Lung (tissue), 12 donors: ENCODE measurements around the gene GPR55. TPM values are rescaled to one million over a fixed set of nuclear protein-coding genes. Genes with fewer than 3 reads are reported as not detected.

Experiments
- ATAC-seq: fragments of 200-7000 bp; cut with Tn5 transposase; one replicate; pipeline ENCODE4 v1.9.1; 2020; ENCODE audit warnings: moderate number of reproducible peaks; ENCODE audit not compliant: insufficient read depth, low FRiP score
- DNase-seq, 3 donors: peaks; one replicate each; pipeline ENCODE4 v3.0.0-alpha.2; 2013 to 2017
- H3K27ac ChIP-seq, 2 donors: one replicate each; pipeline ENCODE4 v1.5.1; 2013; ENCODE audit warnings: mild to moderate bottlenecking in 2 of 2, moderate library complexity in 2 of 2, control low read depth in 1 of 2, inconsistent platforms in 1 of 2, low read depth in 1 of 2, low read length in 1 of 2
- H3K27me3 ChIP-seq, 3 donors: one replicate each; pipeline ENCODE4 v1.5.1; 2013; ENCODE audit warnings: low read length in 2 of 3; ENCODE audit not compliant: control insufficient read depth in 3 of 3, insufficient read depth in 3 of 3
- H3K36me3 ChIP-seq, 4 donors: one replicate each; pipeline ENCODE4 v1.5.1; 2013; ENCODE audit warnings: low read length in 4 of 4, mild to moderate bottlenecking in 1 of 4, moderate library complexity in 1 of 4; ENCODE audit not compliant: control insufficient read depth in 4 of 4, insufficient read depth in 4 of 4
- H3K4me1 ChIP-seq, 5 donors: one replicate each; pipeline ENCODE4 v1.5.1; 2013; ENCODE audit warnings: low read length in 5 of 5, mild to moderate bottlenecking in 2 of 5, moderate library complexity in 1 of 5; ENCODE audit not compliant: control insufficient read depth in 5 of 5, insufficient read depth in 5 of 5
- H3K4me3 ChIP-seq: one replicate; pipeline ENCODE4 v1.5.1; 2013; ENCODE audit warnings: mild to moderate bottlenecking, control low read depth, moderate library complexity
- H3K9ac ChIP-seq, 2 donors: one replicate each; pipeline ENCODE4 v1.5.1; 2013; ENCODE audit warnings: low read length in 2 of 2, control low read depth in 1 of 2; ENCODE audit not compliant: insufficient read depth in 1 of 2
- H3K9me3 ChIP-seq, 4 donors: one replicate each; pipeline ENCODE4 v1.5.1; 2013; ENCODE audit warnings: low read length in 3 of 4, mild to moderate bottlenecking in 1 of 4, moderate library complexity in 1 of 4; ENCODE audit not compliant: control insufficient read depth in 4 of 4, insufficient read depth in 3 of 4
- WGBS, 2 donors: extraction: QIAGEN DNeasy Blood & Tissue Kit; methylation state at CpG; one replicate each; pipeline ENCODE4 v1.1.7; 2013; 5-methylcytosine and 5-hydroxymethylcytosine counted together
- polyA plus RNA-seq, 2 donors: library from polyadenylated mRNA; stranded (reverse); fragments of 200-250 nt; gene quantifications; one replicate each; pipeline ENCODE4 v1.2.1, GENCODE V29; 2013
- total RNA-seq, 2 donors: library from RNA; depleted of rRNA in 1 of 2; stranded (reverse); fragments of >200 nt in 1 of 2; gene quantifications; one replicate each; pipeline ENCODE4 v1.2.1, GENCODE V29; 2014 to 2021
- TF ChIP-seq, protein P1 (sequence below): IDR thresholded peaks from 2 replicates; pipeline ENCODE4 v1.5.1; 2012; ENCODE audit warnings: mild to moderate bottlenecking; ENCODE audit errors: control extremely low read depth, extremely low read depth
- donor health status: control.
- donor health status: control.
- donor health status: Bipolar disorder and iron deficiency.
- donor health status: healthy.
- donor health status: DM: yes; HTN: yes; CAD: no.

GPR55 gene
- total and polyA plus RNA-seq, 4 donors, result 0.18 to 0.58 (median 0.29) TPM

GRCh38 chr2:230949966-230950873 lies 25.2 kb upstream of the GPR55 start:
- Histone ChIP-seq H3K9ac (no peak overlapping the region), H3K4me3 (no peak overlapping the region), H3K27ac (no peak overlapping the region), H3K27me3 (no peaks in the 10 kb centered on the region), H3K9me3 (peaks cover 0 to 5% (median 1%) of the 10 kb centered on the region in 4 donors), H3K36me3 (no peaks in the 10 kb centered on the region), H3K4me1 (peaks cover 0 to 3% (median 0%) of the 10 kb centered on the region in 5 donors)
- DNase-seq (no peak), ATAC-seq (no peak)
- TF ChIP-seq, protein P1, sequence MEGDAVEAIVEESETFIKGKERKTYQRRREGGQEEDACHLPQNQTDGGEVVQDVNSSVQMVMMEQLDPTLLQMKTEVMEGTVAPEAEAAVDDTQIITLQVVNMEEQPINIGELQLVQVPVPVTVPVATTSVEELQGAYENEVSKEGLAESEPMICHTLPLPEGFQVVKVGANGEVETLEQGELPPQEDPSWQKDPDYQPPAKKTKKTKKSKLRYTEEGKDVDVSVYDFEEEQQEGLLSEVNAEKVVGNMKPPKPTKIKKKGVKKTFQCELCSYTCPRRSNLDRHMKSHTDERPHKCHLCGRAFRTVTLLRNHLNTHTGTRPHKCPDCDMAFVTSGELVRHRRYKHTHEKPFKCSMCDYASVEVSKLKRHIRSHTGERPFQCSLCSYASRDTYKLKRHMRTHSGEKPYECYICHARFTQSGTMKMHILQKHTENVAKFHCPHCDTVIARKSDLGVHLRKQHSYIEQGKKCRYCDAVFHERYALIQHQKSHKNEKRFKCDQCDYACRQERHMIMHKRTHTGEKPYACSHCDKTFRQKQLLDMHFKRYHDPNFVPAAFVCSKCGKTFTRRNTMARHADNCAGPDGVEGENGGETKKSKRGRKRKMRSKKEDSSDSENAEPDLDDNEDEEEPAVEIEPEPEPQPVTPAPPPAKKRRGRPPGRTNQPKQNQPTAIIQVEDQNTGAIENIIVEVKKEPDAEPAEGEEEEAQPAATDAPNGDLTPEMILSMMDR, result no peak
- 83 to 91% methylated on average over 20 of the region's 20 CpGs for WGBS, 2 donors

DNA sequence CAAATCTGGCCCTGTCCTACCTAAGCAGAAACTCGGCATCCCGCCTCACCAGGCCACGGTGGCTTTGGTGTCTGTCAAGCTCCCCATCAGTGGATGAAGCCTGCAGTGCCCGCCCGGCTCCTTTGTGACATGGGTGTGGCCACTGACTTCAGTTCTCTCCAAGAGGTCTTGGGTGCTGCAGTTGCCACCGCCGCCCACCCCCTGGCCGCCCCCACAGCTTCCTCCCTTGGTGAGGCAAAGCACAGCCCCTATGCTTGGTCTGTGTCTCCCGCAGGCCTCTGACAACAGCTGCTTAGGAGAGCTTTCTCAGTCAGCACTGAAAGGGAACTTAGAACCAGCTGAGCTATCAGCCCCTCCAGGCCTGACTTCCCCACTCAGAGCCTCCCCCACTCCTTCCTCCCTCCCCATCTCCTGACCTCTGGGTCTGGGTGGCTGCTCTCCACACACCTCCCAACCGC lies 22.9 kb upstream of the GPR55 start:
- no peak for DNase-seq
- TF ChIP-seq, protein P1, result no peak
- WGBS, 2 donors, result 47 to 72% methylated on average over 10 of the region's 10 CpGs

DNA sequence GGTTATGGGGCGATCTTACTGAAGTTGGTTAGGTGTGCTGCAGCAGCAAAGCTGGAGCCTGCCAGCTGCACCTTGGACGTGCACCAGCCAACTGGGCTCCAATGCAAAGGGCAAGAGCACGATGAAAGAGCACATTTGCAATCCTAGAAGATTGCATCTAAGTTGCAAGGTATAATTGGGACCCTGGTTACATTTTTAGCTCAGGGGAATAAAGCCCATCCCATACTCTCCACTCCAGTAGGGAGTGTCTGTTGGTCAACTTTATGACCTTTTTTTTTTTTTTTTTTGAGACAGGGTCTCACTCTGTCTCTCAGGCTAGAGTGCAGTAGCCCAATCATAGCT lies 22.2 kb upstream of the GPR55 start:
- Histone ChIP-seq H3K36me3 (no peaks in the 10 kb centered on the region), H3K9ac (no peak overlapping the region), H3K4me3 (no peak overlapping the region), H3K27ac (no peak overlapping the region), H3K9me3 (peaks cover 0 to under 1% (median 0%) of the 10 kb centered on the region in 4 donors), H3K4me1 (peaks cover 0 to 4% (median 3%) of the 10 kb centered on the region in 5 donors), H3K27me3 (no peaks in the 10 kb centered on the region)
- DNase-seq, result no peak
- TF ChIP-seq, protein P1, result no peak
- 96 to 98% methylated on average over 3 of the region's 3 CpGs for WGBS, 2 donors
- no peak for ATAC-seq

More for the DNA sequence above, 22.9 kb upstream of the GPR55 start:
- Histone ChIP-seq H3K27ac (no peak overlapping the region), H3K4me3 (no peak overlapping the region), H3K9ac (no peak overlapping the region), H3K27me3 (no peaks in the 10 kb centered on the region), H3K36me3 (no peaks in the 10 kb centered on the region), H3K9me3 (peaks cover 0 to 2% (median 0%) of the 10 kb centered on the region in 4 donors), H3K4me1 (peaks cover 0 to 3% (median 2%) of the 10 kb centered on the region in 5 donors)
- ATAC-seq, result no peak
